Measurements from ENCODE around the gene PARN. TPM values are rescaled to one million over a fixed set of nuclear protein-coding genes. Genes with fewer than 3 reads are reported as not detected.

PARN gene
- total and polyA plus RNA-seq, 2 of the 4 experiments (the other 2 are of a cell fraction): 24.6 to 25.1 TPM

DNA sequence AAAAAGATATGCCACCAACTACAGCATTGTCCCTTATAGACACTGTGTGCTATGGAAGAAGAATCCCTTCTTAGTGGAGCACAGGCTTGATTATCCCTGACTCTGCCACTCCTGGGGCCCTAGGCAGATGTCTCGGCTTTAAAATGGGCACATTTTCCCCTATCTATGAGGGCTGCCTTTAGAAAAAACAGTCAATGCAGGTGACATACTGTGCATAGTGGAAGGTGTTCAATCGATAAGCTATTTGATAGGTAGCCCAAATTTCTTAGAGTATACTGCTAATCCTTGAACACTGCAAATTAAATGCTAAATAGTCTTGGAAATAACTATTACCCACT lies 64.4 kb downstream of the PARN start:
- H3K36me3 ChIP-seq (ENCODE audit: control insufficient read depth, insufficient read depth, low read length): no peaks in the 10 kb centered on the region
- H3K4me1 ChIP-seq (ENCODE audit: control insufficient read depth, insufficient read depth, low read length): peaks cover 5% of the 10 kb centered on the region
- H3K9me1 ChIP-seq (ENCODE audit: insufficient read depth, low read length): peaks cover 11% of the 10 kb centered on the region; the same call in 1 of the 2 replicates
- no peaks in the 10 kb centered on the region for H3K27me3 ChIP-seq (ENCODE audit: control insufficient read depth, insufficient read depth, low read length)
- no peak overlapping the region for H4K8ac ChIP-seq (ENCODE audit: low read depth in 2 of 2, low read length in 2 of 2)
- POLR2A ChIA-PET (ENCODE audit: unreplicated experiment): no interaction called here
- no peak overlapping the region for H4K91ac ChIP-seq (ENCODE audit: insufficient read depth, low read depth, low read length)
- no peaks in the 10 kb centered on the region for H3K9me3 ChIP-seq (ENCODE audit: control insufficient read depth, insufficient read depth, low read length)
- no peak for TF ChIP-seq CHD1 (IDR thresholded peaks at IDR 0.05; ENCODE audit: low read depth, low read length)
- TF ChIP-seq RCOR1 (IDR thresholded peaks at IDR 0.05; ENCODE audit: insufficient replicate concordance, low read length): no peak
- no peak for TF ChIP-seq MAZ (IDR thresholded peaks at IDR 0.05; ENCODE audit: borderline replicate concordance, low read depth, low read length)
- TF ChIP-seq, protein P1, sequence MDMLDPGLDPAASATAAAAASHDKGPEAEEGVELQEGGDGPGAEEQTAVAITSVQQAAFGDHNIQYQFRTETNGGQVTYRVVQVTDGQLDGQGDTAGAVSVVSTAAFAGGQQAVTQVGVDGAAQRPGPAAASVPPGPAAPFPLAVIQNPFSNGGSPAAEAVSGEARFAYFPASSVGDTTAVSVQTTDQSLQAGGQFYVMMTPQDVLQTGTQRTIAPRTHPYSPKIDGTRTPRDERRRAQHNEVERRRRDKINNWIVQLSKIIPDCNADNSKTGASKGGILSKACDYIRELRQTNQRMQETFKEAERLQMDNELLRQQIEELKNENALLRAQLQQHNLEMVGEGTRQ (IDR thresholded peaks at IDR 0.05; ENCODE audit: low read depth, low read length): no peak
- TF ChIP-seq, protein P2, sequence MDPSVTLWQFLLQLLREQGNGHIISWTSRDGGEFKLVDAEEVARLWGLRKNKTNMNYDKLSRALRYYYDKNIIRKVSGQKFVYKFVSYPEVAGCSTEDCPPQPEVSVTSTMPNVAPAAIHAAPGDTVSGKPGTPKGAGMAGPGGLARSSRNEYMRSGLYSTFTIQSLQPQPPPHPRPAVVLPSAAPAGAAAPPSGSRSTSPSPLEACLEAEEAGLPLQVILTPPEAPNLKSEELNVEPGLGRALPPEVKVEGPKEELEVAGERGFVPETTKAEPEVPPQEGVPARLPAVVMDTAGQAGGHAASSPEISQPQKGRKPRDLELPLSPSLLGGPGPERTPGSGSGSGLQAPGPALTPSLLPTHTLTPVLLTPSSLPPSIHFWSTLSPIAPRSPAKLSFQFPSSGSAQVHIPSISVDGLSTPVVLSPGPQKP (IDR thresholded peaks at IDR 0.05; ENCODE audit: borderline replicate concordance, low read depth, low read length): no peak
- no peak for TF ChIP-seq SMC3 (IDR thresholded peaks at IDR 0.05; ENCODE audit: low read depth, low read length)
- no peak for TF ChIP-seq MAFK (IDR thresholded peaks at IDR 0.05; ENCODE audit: low read depth, low read length)
- no peak for TF ChIP-seq MXI1 (IDR thresholded peaks at IDR 0.05; ENCODE audit: borderline replicate concordance, low read depth, low read length)
- no peak for TF ChIP-seq CEBPB (IDR thresholded peaks at IDR 0.05; ENCODE audit: low read depth, low read length)
- BruUV-seq (replicated peaks): no TSS peak
- dilution Hi-C loops (cut with HindIII; ENCODE audit: low sequenced_read_pairs, unreplicated experiment): no loop called here
- no peak overlapping the region for H2BK5ac ChIP-seq (ENCODE audit: low read depth, low read length, poor library complexity, severe bottlenecking)
- H3K4me2 ChIP-seq (ENCODE audit: low read depth, low read length): no peak overlapping the region
- H2BK20ac ChIP-seq (ENCODE audit: low read depth, low read length): no peak overlapping the region
- no peak overlapping the region for H3K4ac ChIP-seq (ENCODE audit: low read depth, low read length)
- peaks cover 0 to 13% of the 10 kb centered on the region in 2 experiments; a peak in 2 of 4 replicates for H3K79me1 ChIP-seq (ENCODE audit: low read depth in 1 of 2, low read length in 2 of 2)
- H3K23ac ChIP-seq (ENCODE audit: low read depth, low read length): no peak overlapping the region
- H3K18ac ChIP-seq (ENCODE audit: low read depth, low read length): no peak overlapping the region
- no peak overlapping the region for H2BK15ac ChIP-seq (ENCODE audit: low read depth, low read length)
- CTCF ChIA-PET: interaction anchor here (1.4 kb wide), 1 partner anchor 20 kb away, joined by 3 read pairs; no protein-coding TSS in a partner anchor
- H2AFZ ChIP-seq (replicated peaks; ENCODE audit: low read length, poor library complexity): no peak overlapping the region
- no peak overlapping the region for H4K5ac ChIP-seq (ENCODE audit: low read depth, low read length)
- DNase-seq (no peak), ATAC-seq (ENCODE audit: low read depth) (no peak)
- no peak overlapping the region for H2AK5ac ChIP-seq (ENCODE audit: low read depth, low read length)
- H3K27ac ChIP-seq (ENCODE audit: insufficient read depth, low read length): no peak overlapping the region
- no peak overlapping the region for H2AK9ac ChIP-seq (replicated peaks; ENCODE audit: low read depth, low read length, poor library complexity)
- in situ Hi-C loops (cut with MboI; ENCODE audit: low sequenced_read_pairs): no loop called here
- no peak overlapping the region for H3K4me3 ChIP-seq (ENCODE audit: insufficient read depth, low read depth, low read length)
- H3K56ac ChIP-seq (ENCODE audit: extremely low read depth, insufficient read depth, low read length): no peak overlapping the region
- H3K14ac ChIP-seq (replicated peaks; ENCODE audit: low read depth, low read length): no peak overlapping the region
- H2BK120ac ChIP-seq (ENCODE audit: low read depth, low read length): no peak overlapping the region
- WGBS, 2 experiments (ENCODE audit: extremely low coverage in 2 of 2, insufficient read length in 1 of 2): no CpG with 5 or more reads among the region's 2 CpGs
- H3K9ac ChIP-seq (ENCODE audit: low read depth, low read length): no peak overlapping the region
- no peaks in the 10 kb centered on the region for H4K20me1 ChIP-seq (ENCODE audit: insufficient read depth, low read length)
- intact Hi-C loops (cut with micrococcal nuclease): no loop called here
